Measurements from ENCODE around the gene PITPNC1. TPM values are rescaled to one million over a fixed set of nuclear protein-coding genes. Genes with fewer than 3 reads are reported as not detected.

Gene PITPNC1
- total RNA-seq, 1 experiment from 2014 or later, result 20.8 TPM

- Histone ChIP-seq H3K27me3 (ENCODE audit: control insufficient read depth, insufficient read depth, low read length) (no peaks in the 10 kb centered on the region), H3K4me3 (ENCODE audit: low read depth in 2 of 2, low read length in 2 of 2) (no peak overlapping the region), H3K36me3 (ENCODE audit: control insufficient read depth, insufficient read depth, low read length) (no peaks in the 10 kb centered on the region), H3K27ac (ENCODE audit: low read length) (no peak overlapping the region), H3K9me3 (ENCODE audit: control insufficient read depth, insufficient read depth, low read depth, low read length) (peaks cover 8% of the 10 kb centered on the region; the same call in 1 of the 2 replicates), H3K4me1 (ENCODE audit: control insufficient read depth, insufficient read depth, low read length) (no peaks in the 10 kb centered on the region)
- no TSS peak for BruUV-seq (replicated peaks)
- ATAC-seq (no peak), DNase-seq (ENCODE audit: low read depth, low spot score) (no peak)
- ChIA-PET POLR2A (no interaction called here), CTCF (no interaction called here)
- in situ Hi-C loops (cut with HindIII; ENCODE audit: low pct_unique_long_range_greater_than_20kb, low sequenced_read_pairs), result no loop called here
- TF ChIP-seq POLR2AphosphoS5 (IDR thresholded peaks at IDR 0.05; ENCODE audit: low read depth, low read length) (no peak), SIN3A (IDR thresholded peaks at IDR 0.05; ENCODE audit: borderline replicate concordance, insufficient read depth, low read depth, low read length) (no peak)
- TF ChIP-seq, protein P1, sequence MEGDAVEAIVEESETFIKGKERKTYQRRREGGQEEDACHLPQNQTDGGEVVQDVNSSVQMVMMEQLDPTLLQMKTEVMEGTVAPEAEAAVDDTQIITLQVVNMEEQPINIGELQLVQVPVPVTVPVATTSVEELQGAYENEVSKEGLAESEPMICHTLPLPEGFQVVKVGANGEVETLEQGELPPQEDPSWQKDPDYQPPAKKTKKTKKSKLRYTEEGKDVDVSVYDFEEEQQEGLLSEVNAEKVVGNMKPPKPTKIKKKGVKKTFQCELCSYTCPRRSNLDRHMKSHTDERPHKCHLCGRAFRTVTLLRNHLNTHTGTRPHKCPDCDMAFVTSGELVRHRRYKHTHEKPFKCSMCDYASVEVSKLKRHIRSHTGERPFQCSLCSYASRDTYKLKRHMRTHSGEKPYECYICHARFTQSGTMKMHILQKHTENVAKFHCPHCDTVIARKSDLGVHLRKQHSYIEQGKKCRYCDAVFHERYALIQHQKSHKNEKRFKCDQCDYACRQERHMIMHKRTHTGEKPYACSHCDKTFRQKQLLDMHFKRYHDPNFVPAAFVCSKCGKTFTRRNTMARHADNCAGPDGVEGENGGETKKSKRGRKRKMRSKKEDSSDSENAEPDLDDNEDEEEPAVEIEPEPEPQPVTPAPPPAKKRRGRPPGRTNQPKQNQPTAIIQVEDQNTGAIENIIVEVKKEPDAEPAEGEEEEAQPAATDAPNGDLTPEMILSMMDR (IDR thresholded peaks at IDR 0.05), result no peak
- intact Hi-C loops (cut with micrococcal nuclease; ENCODE audit: unreplicated experiment), result no loop called here
These were observed 133.9 kb downstream of the PITPNC1 start for GRCh38 chr17:67511012-67511411.

DNA sequence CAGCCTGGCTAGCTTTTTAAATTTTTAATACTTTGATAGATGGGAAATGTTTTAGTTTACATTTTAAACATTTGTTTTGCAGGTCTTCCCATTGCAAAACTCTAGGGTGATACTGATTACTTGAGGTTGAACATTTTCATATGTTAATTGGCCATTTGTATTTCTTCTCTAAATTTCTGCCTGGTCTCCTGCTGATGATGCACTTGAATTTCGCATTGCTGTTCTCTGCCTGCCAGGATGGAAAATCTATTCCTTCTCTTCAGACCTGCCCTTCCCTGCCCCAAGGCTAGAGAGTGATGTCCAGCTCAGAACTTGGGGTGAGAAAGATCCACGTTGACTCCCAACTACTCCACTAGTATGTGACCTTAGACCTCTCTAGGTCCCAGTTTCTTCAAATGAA is 134.7 kb downstream of the PITPNC1 start:
- Histone ChIP-seq H3K4me3 (ENCODE audit: low read depth in 2 of 2, low read length in 2 of 2) (no peak overlapping the region), H3K27me3 (ENCODE audit: control insufficient read depth, insufficient read depth, low read length) (no peaks in the 10 kb centered on the region), H3K4me1 (ENCODE audit: control insufficient read depth, insufficient read depth, low read length) (no peaks in the 10 kb centered on the region), H3K9me3 (ENCODE audit: control insufficient read depth, insufficient read depth, low read depth, low read length) (peaks cover 7% of the 10 kb centered on the region; the same call in 1 of the 2 replicates), H3K27ac (ENCODE audit: low read length) (no peak overlapping the region), H3K36me3 (ENCODE audit: control insufficient read depth, insufficient read depth, low read length) (no peaks in the 10 kb centered on the region)
- CTCF ChIA-PET, result no interaction called here
- DNase-seq (ENCODE audit: low read depth, low spot score) (no peak), ATAC-seq (no peak)
- in situ Hi-C loops (cut with HindIII; ENCODE audit: low pct_unique_long_range_greater_than_20kb, low sequenced_read_pairs) (no loop called here), intact Hi-C loops (cut with micrococcal nuclease; ENCODE audit: unreplicated experiment) (no loop called here)
- no TSS peak for BruUV-seq (replicated peaks)
- POLR2A ChIA-PET, result no interaction called here
- TF ChIP-seq POLR2AphosphoS5 (IDR thresholded peaks at IDR 0.05; ENCODE audit: low read depth, low read length), result no peak
- no peak for TF ChIP-seq TCF7L2 (IDR thresholded peaks at IDR 0.05; ENCODE audit: low read depth, low read length)
- TF ChIP-seq, protein P1 (IDR thresholded peaks at IDR 0.05), result no peak
- TF ChIP-seq SIN3A (IDR thresholded peaks at IDR 0.05; ENCODE audit: borderline replicate concordance, insufficient read depth, low read depth, low read length), result no peak
- TF ChIP-seq, protein P2, sequence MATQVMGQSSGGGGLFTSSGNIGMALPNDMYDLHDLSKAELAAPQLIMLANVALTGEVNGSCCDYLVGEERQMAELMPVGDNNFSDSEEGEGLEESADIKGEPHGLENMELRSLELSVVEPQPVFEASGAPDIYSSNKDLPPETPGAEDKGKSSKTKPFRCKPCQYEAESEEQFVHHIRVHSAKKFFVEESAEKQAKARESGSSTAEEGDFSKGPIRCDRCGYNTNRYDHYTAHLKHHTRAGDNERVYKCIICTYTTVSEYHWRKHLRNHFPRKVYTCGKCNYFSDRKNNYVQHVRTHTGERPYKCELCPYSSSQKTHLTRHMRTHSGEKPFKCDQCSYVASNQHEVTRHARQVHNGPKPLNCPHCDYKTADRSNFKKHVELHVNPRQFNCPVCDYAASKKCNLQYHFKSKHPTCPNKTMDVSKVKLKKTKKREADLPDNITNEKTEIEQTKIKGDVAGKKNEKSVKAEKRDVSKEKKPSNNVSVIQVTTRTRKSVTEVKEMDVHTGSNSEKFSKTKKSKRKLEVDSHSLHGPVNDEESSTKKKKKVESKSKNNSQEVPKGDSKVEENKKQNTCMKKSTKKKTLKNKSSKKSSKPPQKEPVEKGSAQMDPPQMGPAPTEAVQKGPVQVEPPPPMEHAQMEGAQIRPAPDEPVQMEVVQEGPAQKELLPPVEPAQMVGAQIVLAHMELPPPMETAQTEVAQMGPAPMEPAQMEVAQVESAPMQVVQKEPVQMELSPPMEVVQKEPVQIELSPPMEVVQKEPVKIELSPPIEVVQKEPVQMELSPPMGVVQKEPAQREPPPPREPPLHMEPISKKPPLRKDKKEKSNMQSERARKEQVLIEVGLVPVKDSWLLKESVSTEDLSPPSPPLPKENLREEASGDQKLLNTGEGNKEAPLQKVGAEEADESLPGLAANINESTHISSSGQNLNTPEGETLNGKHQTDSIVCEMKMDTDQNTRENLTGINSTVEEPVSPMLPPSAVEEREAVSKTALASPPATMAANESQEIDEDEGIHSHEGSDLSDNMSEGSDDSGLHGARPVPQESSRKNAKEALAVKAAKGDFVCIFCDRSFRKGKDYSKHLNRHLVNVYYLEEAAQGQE (IDR thresholded peaks at IDR 0.05; ENCODE audit: insufficient read depth in 1 of 2, low read depth in 2 of 2, low read length in 1 of 2), result no peak

Measured in Panc1 (cell line).